GM21528 (cell line): ENCODE measurements around the gene SLC28A1.
"Not testable (repeated sequence)": the region's sequence is repeated elsewhere in the genome, so short reads cannot be mapped to it uniquely, and the experiment has no call there.

ENCODE experiments used
- ATAC-seq: cut with Tn5 transposase; IDR thresholded peaks from one replicate; pipeline ENCODE4 v1.9.1; 2021; ENCODE audit warnings: mild to moderate bottlenecking, moderate library complexity; ENCODE audit not compliant: unreplicated experiment, low FRiP score

The SLC28A1 gene

DNA sequence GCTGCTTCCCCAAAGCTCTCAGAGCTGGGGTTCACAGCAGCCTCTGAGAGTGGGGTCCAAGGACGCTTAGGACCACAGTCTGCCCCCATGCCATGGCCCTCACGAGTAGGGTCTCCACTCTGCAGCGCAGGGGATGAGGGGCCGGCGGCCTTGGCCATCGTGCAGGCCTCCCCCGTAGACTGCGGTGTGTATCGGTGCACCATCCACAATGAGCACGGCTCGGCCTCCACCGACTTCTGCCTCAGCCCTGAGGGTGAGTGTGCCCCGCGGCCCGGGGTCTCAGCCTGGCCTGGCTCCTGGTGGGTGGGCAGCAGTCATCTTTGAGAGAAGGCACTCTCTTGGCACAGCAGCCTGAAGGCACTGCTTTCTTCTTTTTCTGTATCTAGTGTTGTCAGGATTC, 24.8 kb upstream of the SLC28A1 start:
- no peak for ATAC-seq

- ATAC-seq = no peak
These were observed 22.7 kb upstream of the SLC28A1 start for GRCh38 chr15:84861781-84862180.

GRCh38 chr15:84862214-84862975, 22.1 kb upstream of the SLC28A1 start:
- no peak for ATAC-seq

GRCh38 chr15:84863565-84864443, 20.7 kb upstream of the SLC28A1 start:
- no peak for ATAC-seq

GRCh38 chr15:84864444-84864795, 20.0 kb upstream of the SLC28A1 start:
- no peak for ATAC-seq

GRCh38 chr15:84865074-84865569, 19.3 kb upstream of the SLC28A1 start:
- no peak for ATAC-seq

GRCh38 chr15:84868037-84868880, 16.2 kb upstream of the SLC28A1 start:
- ATAC-seq = no peak

DNA sequence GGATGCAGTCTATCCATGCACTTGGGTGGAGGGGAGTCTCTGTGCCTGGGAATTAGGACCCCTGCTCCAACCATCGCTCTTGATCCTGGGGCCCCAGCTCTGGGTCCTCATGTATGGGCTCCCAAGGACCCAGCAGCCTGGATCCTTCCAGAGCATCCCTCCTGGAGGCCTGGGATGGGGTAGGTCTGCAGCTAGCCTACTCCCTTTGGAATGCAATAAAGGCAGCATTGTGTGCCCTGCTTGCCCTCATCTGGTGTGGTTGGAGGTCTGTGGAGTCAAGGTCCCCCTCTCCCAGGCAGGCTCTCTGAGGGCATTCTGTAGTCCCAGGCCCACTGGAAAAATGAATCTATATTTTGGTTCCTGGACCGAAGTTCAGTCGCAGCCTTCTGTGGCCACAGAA, 15.0 kb upstream of the SLC28A1 start:
- no peak for ATAC-seq

DNA sequence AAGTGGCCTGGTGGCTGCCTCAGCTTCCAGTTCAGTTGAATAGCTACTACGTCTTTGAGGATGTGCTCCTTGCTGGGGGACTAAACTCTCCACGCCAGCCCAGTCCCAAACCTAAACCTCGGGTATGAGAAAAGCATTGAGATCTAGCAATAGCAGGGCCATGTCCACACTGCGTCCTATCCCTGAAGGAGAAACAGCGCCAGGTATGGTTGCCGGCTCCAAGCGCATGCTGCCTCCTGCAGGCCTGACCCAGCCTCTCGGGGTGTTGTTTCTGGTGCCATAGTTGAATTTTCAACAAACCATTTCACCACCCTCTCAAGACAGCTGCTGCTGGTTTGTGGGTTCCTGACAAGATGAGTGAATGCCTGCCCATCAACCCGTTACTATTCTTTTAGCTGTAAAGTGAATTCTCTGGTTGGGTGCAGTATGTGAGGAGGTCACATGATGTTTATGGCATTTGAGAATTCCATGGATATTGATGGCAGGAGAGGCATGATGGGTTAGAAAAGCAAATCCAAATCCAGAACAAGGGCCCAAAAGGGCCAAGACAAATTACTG, 13.0 kb upstream of the SLC28A1 start:
- ATAC-seq = no peak

GRCh38 chr15:84872009-84872910, 12.2 kb upstream of the SLC28A1 start:
- no peak for ATAC-seq

DNA sequence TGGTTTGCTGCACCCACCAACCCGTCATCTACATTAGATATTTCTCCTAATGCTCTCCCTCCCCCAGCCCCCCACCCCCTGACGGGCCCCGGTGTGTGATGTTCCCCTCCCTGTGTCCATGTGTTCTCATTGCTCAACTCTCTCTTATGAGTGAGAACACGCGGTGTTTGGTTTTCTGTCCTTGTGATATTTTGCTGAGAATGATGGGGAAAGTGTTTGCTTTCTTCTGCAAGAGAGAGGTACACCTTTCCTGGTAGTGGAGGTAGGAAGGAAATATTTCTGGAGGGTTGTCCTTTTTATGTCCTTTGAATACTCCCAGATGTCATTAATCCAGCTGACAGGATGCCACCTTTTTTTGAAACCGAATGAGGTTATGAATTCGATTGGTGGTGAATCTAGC, 10.5 kb upstream of the SLC28A1 start:
- no peak for ATAC-seq

DNA sequence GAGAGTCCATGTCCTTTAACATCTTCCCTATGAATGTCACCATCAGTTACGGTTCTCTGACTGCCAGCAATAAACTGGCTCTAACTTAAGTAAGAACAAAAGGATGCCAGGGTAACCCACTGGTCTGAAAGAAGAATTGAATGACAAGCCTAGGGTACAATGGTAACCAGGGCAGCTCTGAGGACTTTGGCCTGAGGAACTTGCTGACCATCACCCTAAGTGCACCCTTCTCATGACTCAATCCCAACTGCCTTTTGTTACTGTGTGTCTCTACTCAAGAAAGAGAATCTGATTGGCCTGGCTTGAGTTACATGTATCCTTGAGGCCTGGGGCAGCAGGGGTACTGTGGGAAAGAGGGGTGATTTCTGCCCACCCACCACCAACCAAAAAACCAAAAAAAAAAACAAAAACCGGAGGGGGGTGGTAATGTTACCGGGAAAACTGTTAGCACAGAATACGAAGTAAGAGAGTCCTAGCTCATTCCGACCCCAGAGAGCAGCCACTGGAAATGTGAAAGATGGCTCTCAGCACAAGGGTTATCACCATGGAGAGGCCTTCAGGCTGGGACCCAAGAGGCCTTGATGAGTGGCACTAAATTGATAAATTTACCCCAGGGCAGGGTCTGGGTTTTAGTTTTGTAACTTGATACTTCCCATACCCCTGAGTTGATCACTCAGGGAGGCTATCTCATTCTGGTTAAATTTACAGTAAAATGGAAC, 9.3 kb upstream of the SLC28A1 start:
- no peak for ATAC-seq

- no peak for ATAC-seq
These were observed 8.2 kb upstream of the SLC28A1 start for GRCh38 chr15:84876269-84876668.

DNA sequence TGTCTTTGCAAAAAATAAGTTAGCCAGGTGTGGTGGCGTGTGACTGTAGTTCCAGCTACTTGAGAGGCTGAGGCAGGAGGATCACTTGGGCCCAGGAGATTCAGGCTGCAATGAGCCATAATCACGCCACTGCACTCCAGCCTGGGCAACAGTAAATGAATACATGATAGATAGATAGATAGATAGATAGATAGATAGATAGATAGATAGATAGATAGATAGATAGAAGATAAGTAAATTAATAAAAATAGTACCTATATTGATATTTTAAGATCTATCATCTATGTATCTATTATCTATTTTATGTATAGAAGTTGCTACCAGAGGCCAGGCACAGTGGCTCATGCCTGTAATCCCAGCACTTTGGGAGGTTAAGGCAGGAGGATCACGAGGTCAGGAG, 6.8 kb upstream of the SLC28A1 start:
- not testable (repeated sequence) for ATAC-seq

DNA sequence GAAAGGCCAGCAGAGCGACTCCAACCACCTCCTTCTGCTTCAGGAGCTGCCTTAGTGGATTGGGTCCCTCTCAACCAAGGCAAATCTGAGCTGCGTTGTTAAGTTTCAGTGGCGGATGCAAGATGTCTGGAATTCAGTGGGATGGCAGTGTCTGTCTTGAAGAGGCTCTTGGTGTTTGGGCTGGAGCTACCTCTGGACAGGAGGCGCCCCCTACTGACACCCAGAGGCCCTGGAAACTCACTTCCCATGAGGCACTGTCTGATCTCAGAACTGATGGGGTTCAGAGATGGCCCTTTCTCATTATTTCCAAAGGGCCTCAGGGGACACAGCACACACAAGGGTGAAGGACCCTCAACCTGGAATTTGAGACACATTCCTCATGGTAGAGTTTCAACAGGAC, 6.0 kb upstream of the SLC28A1 start:
- no peak for ATAC-seq

DNA sequence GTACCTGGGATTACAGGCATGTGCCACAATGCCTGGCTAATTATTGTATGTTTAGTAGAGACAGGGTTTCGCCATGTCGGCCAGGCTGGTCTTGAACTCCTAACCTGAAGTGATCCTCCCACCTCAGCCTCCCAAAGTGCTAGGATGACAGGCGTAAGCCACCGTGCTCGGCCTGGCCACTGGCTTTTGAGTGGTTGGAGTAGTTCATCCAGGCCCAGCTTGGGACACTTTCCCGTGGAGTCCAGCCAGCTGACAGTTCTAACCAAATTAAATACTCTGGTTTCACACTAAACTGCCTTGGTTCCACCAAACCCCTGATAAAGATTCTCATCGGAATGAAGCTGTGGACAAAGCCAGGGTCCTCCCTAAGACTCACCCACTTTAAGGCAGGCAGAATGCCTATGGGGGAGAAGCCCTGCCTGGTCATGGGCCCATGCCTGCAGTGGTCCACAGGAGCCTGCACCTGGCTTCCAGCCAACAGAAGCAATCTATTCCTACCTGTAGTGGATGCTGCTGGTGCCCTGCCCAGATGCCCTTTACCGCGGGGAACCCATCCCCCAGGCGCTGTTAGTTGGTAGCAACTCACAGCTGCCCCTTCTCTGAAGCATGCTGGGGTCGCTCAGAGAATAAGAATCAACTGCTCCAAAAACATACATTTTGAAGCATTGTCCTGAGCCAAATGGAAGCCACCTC, 5.2 kb upstream of the SLC28A1 start:
- no peak for ATAC-seq

- ATAC-seq = no peak
These were observed 4.5 kb upstream of the SLC28A1 start for GRCh38 chr15:84880007-84880406.

DNA sequence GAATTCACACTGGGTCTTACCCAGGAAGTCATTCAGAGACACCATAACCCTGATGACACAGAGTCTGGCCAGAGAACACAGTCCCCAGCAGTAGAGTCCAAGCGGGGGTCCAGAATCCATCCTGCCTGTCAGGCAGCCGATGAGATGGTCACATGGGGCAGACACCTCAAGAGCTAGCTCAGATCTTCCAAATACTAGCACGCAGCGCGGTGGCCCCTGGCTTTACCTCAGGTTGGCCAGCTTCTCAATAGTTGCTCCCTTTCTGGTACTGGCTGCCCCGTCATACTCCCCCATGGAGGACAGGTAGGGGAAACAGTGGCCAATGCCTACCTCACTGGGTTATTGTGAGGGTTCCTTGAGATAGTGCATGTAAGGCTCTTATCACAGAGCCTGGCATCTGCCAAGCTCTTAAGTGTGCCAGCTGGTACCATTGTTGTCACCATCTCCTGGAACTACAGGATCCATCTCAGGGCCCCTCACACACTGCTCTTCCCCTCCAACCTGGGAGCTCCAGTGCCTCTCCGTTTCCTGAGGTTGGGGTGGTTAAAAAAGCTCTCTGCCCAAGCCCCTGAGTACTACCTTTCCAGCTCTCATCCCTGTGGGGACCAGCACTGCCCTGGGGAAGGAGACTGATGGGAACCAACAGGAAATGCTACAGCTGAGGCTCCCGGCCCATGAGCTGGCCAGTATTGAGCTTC, 3.5 kb upstream of the SLC28A1 start:
- ATAC-seq = no peak
